H1 (cell line): ENCODE measurements around the gene CEBPG. TPM values are rescaled to one million over a fixed set of nuclear protein-coding genes. Genes with fewer than 3 reads are reported as not detected.

Experiments
- CTCF ChIA-PET: fragments of 300-600 bp; sonication (Branson Sonifier 250); formaldehyde crosslinking; loops from one replicate; lab custom pipeline; 2021; ENCODE audit not compliant: partially characterized antibody; lab: Charles Lee
- POLR2A ChIA-PET: fragments of 300-600 bp; sonication (Branson Sonifier 250); formaldehyde crosslinking; loops from one replicate; lab custom pipeline; 2021; ENCODE audit warnings: inconsistent platforms; ENCODE audit not compliant: partially characterized antibody; lab: Charles Lee
- DNase-seq, 2 experiments: peaks; one replicate each; pipeline versions ENCODE4 v3.0.0 to v3.0.0-alpha.2; 2010 to 2022; ENCODE audit warnings: low spot score in 2 of 2, low read depth in 1 of 2, mixed read lengths in 1 of 2
- FAIRE-seq: peaks from 2 replicates; lab custom pipeline; 2011; peaks lifted over from hg19 to GRCh38; lab: Jason Lieb, UNC
- H2AFZ ChIP-seq: 2 replicates; pipeline ENCODE4 v1.8.1; 2012; ENCODE audit warnings: low read length, inconsistent platforms
- H2AK5ac ChIP-seq: 2 replicates; pipeline ENCODE4 v1.6.1; 2013; ENCODE audit warnings: low read depth, low read length
- H2BK120ac ChIP-seq: replicated peaks from 2 replicates; pipeline ENCODE3; 2013; ENCODE audit warnings: low read depth, low read length, inconsistent platforms
- H2BK12ac ChIP-seq: 2 replicates; pipeline ENCODE4 v1.6.1; 2013; ENCODE audit warnings: low read depth, low read length
- H2BK15ac ChIP-seq: 2 replicates; pipeline ENCODE4 v1.6.1; 2013; ENCODE audit warnings: low read length
- H2BK20ac ChIP-seq: 2 replicates; pipeline ENCODE4 v1.6.1; 2013; ENCODE audit warnings: low read length
- H2BK5ac ChIP-seq: 2 replicates; pipeline ENCODE4 v1.6.1; 2013; ENCODE audit warnings: low read depth, low read length
- H3K14ac ChIP-seq: 2 replicates; pipeline ENCODE4 v1.6.1; 2013; ENCODE audit warnings: inconsistent platforms; ENCODE audit not compliant: insufficient read length
- H3K18ac ChIP-seq: 2 replicates; pipeline ENCODE4 v1.6.1; 2013; ENCODE audit warnings: low read length; ENCODE audit errors: extremely low read depth
- H3K23ac ChIP-seq: 2 replicates; pipeline ENCODE4 v1.6.1; 2013; ENCODE audit warnings: inconsistent platforms; ENCODE audit not compliant: insufficient read length
- H3K23me2 ChIP-seq: 2 replicates; pipeline ENCODE4 v1.6.1; 2013; ENCODE audit warnings: low read depth, low read length
- H3K27ac ChIP-seq: 2 replicates; pipeline ENCODE4 v1.6.1; 2011; ENCODE audit warnings: low read depth, low read length, inconsistent platforms
- H3K27me3 ChIP-seq, 4 experiments: replicated peaks in 1 of 4; 1 replicate in 1 of 4; 2 replicates in 3 of 4; pipeline versions ENCODE4 v1.6.1 to v1.8.1; 2011 to 2013; ENCODE audit warnings: low read length in 3 of 4, mild to moderate bottlenecking in 3 of 4, inconsistent platforms in 2 of 4, mixed read lengths in 2 of 4, moderate library complexity in 1 of 4; ENCODE audit not compliant: control insufficient read depth in 3 of 4, insufficient read depth in 3 of 4; ENCODE audit errors: extremely low read depth in 1 of 4
- H3K36me3 ChIP-seq, 4 experiments: 2 replicates each; pipeline versions ENCODE4 v1.6.1 to v1.8.1; 2011 to 2013; ENCODE audit warnings: mild to moderate bottlenecking in 4 of 4, low read length in 3 of 4, moderate library complexity in 2 of 4, control low read depth in 1 of 4, inconsistent platforms in 1 of 4; ENCODE audit not compliant: insufficient read depth in 4 of 4, control insufficient read depth in 2 of 4
- H3K4ac ChIP-seq: replicated peaks from 2 replicates; pipeline ENCODE3; 2013; ENCODE audit warnings: low read length, low read depth, mixed read lengths, inconsistent platforms; ENCODE audit not compliant: insufficient read length
- H3K4me1 ChIP-seq, 4 experiments: replicated peaks in 1 of 4; 1 replicate in 1 of 4; 2 replicates in 3 of 4; pipeline versions ENCODE4 v1.6.1 to v1.8.1; 2011 to 2013; ENCODE audit warnings: low read length in 3 of 4, inconsistent platforms in 2 of 4, mixed read lengths in 1 of 4; ENCODE audit not compliant: insufficient read depth in 4 of 4, control insufficient read depth in 3 of 4
- H3K4me2 ChIP-seq, 2 experiments: 2 replicates each; pipeline versions ENCODE4 v1.6.1 to v1.8.1; 2011 to 2013; ENCODE audit warnings: low read depth in 2 of 2, low read length in 2 of 2, control low read depth in 1 of 2, inconsistent platforms in 1 of 2, mild to moderate bottlenecking in 1 of 2; ENCODE audit not compliant: insufficient read depth in 1 of 2
- H3K4me3 ChIP-seq, 4 experiments: fragments of 200-600, 300-600 bp in 1 of 4; sonication (generic), shearing (Covaris generic), sonication (Bioruptor Twin) in 1 of 4; 2 replicates each; pipeline versions ENCODE4 v1.5.1 to v1.8.1; 2011 to 2016; ENCODE audit warnings: low read length in 4 of 4, low read depth in 3 of 4, control low read depth in 2 of 4, inconsistent platforms in 2 of 4, mild to moderate bottlenecking in 2 of 4, mixed read lengths in 1 of 4, moderate library complexity in 1 of 4; ENCODE audit not compliant: insufficient read depth in 2 of 4; ENCODE audit errors: extremely low read depth in 1 of 4
- H3K56ac ChIP-seq: replicated peaks from 2 replicates; pipeline ENCODE3; 2013; ENCODE audit warnings: low read depth, mild to moderate bottlenecking, mixed read lengths, low read length, inconsistent platforms; ENCODE audit not compliant: insufficient read length
- H3K79me1 ChIP-seq: 2 replicates; pipeline ENCODE4 v1.6.1; 2013; ENCODE audit warnings: low read depth, low read length, control low read depth
- H3K79me2 ChIP-seq, 2 experiments: 2 replicates each; pipeline versions ENCODE4 v1.6.1 to v1.8.1; 2012 to 2013; ENCODE audit warnings: low read length in 2 of 2, mild to moderate bottlenecking in 2 of 2, inconsistent platforms in 1 of 2; ENCODE audit not compliant: insufficient read depth in 2 of 2, control insufficient read depth in 1 of 2
- H3K9ac ChIP-seq, 4 experiments: replicated peaks in 1 of 4; 1 replicate in 1 of 4; 2 replicates in 3 of 4; pipeline versions ENCODE4 v1.6.1 to v1.8.1; 2011 to 2013; ENCODE audit warnings: low read depth in 3 of 4, low read length in 3 of 4, control low read depth in 2 of 4, mild to moderate bottlenecking in 2 of 4, moderate library complexity in 2 of 4, inconsistent platforms in 1 of 4; ENCODE audit errors: extremely low read depth in 1 of 4
- H3K9me3 ChIP-seq, 2 experiments: 2 replicates each; pipeline versions ENCODE4 v1.6.1 to v1.8.1; 2012 to 2013; ENCODE audit warnings: mild to moderate bottlenecking in 2 of 2, moderate library complexity in 2 of 2, control low read depth in 1 of 2, inconsistent platforms in 1 of 2, low read depth in 1 of 2, low read length in 1 of 2, mixed read lengths in 1 of 2; ENCODE audit not compliant: insufficient read depth in 2 of 2
- H4K20me1 ChIP-seq, 2 experiments: replicated peaks in 1 of 2; 2 replicates each; pipeline versions ENCODE3 to v1.8.1; 2011 to 2013; ENCODE audit warnings: inconsistent platforms in 2 of 2, low read length in 2 of 2, mild to moderate bottlenecking in 1 of 2; ENCODE audit not compliant: insufficient read depth in 2 of 2, control insufficient read depth in 1 of 2
- H4K5ac ChIP-seq: 2 replicates; pipeline ENCODE4 v1.6.1; 2013; ENCODE audit warnings: low read length, low read depth, mixed read lengths, inconsistent platforms; ENCODE audit not compliant: insufficient read length
- H4K8ac ChIP-seq: 2 replicates; pipeline ENCODE4 v1.8.0; 2013; ENCODE audit warnings: mild to moderate bottlenecking, moderate library complexity, low read length, inconsistent platforms; ENCODE audit not compliant: insufficient read depth; ENCODE audit errors: extremely low read depth
- H4K91ac ChIP-seq: replicated peaks from 2 replicates; pipeline ENCODE3; 2013; ENCODE audit warnings: low read length, mixed read lengths, inconsistent platforms; ENCODE audit not compliant: insufficient read length
- CEBPB ChIP-seq: IDR thresholded peaks from 2 replicates; pipeline ENCODE4 v1.6.1; 2012; ENCODE audit warnings: low read depth, low read length
- EZH2 ChIP-seq: fragments of 200-600 bp; sonication (generic); IDR thresholded peaks from 2 replicates; pipeline ENCODE4 v1.7.1; 2012; ENCODE audit warnings: low read depth, mild to moderate bottlenecking, moderate library complexity, low read length, inconsistent platforms; ENCODE audit not compliant: severe bottlenecking
- GABPA ChIP-seq: IDR thresholded peaks from 2 replicates; pipeline ENCODE4 v1.6.1; 2011; ENCODE audit warnings: mild to moderate bottlenecking, low read length, moderate library complexity, borderline replicate concordance; ENCODE audit not compliant: insufficient read depth
- HDAC2 ChIP-seq, 2 experiments: fragments of 300-600 bp in 1 of 2; sonication (generic) in 1 of 2; IDR thresholded peaks; 2 replicates each; pipeline ENCODE4 v1.6.1; 2011 to 2012; ENCODE audit warnings: low read depth in 2 of 2, low read length in 2 of 2, mild to moderate bottlenecking in 2 of 2, moderate library complexity in 2 of 2, borderline replicate concordance in 1 of 2, inconsistent platforms in 1 of 2
- PHF8 ChIP-seq: fragments of 200-600 bp; sonication (generic); conservative IDR thresholded peaks from 2 replicates; pipeline ENCODE4 v1.7.1; 2012; ENCODE audit warnings: low read depth, mild to moderate bottlenecking, inconsistent platforms, low read length, moderate library complexity
- POLR2A ChIP-seq, 2 experiments: IDR thresholded peaks; 1 replicate in 1 of 2; 2 replicates in 1 of 2; pipeline ENCODE4 v1.6.1; 2011; ENCODE audit warnings: low read depth in 2 of 2, low read length in 2 of 2, mild to moderate bottlenecking in 2 of 2; ENCODE audit errors: control extremely low read depth in 1 of 2
- SAP30 ChIP-seq: fragments of 300-600 bp; sonication (generic); IDR thresholded peaks from 2 replicates; pipeline ENCODE4 v1.7.1; 2012; ENCODE audit warnings: low read length, moderate library complexity, mild to moderate bottlenecking, inconsistent platforms; ENCODE audit not compliant: insufficient read depth, insufficient replicate concordance
- SIN3A ChIP-seq, 2 experiments: IDR thresholded peaks in 1 of 2; conservative IDR thresholded peaks in 1 of 2; 2 replicates each; pipeline ENCODE4 v1.6.1; 2011 to 2012; ENCODE audit warnings: low read length in 2 of 2, improper control_type of control experiment in 1 of 2, low read depth in 1 of 2, mild to moderate bottlenecking in 1 of 2
- SIX5 ChIP-seq: IDR thresholded peaks from 2 replicates; pipeline ENCODE4 v1.6.1; 2011; ENCODE audit warnings: mild to moderate bottlenecking, low read depth, low read length
- TBP ChIP-seq: IDR thresholded peaks from 2 replicates; pipeline ENCODE4 v1.6.1; 2011; ENCODE audit warnings: low read depth, low read length, improper control_type of control experiment
- YY1 ChIP-seq: IDR thresholded peaks from 2 replicates; pipeline ENCODE4 v1.6.1; 2011; ENCODE audit warnings: low read depth, mild to moderate bottlenecking, low read length
- WGBS, 2 experiments: shearing (Covaris generic) in 1 of 2; methylation state at CpG; one replicate each; pipeline versions ENCODE4 v1.1.6 to v1.1.7; 2013 to 2015; ENCODE audit warnings: low lambda C conversion rate in 2 of 2, mixed read lengths in 2 of 2, inconsistent platforms in 1 of 2, low coverage in 1 of 2, missing lambda C conversion rate in 1 of 2; ENCODE audit not compliant: insufficient replicate concordance in 2 of 2, insufficient coverage in 1 of 2, insufficient read length in 1 of 2; ENCODE audit errors: extremely low coverage in 1 of 2, missing lambda C conversion rate in 1 of 2; 5-methylcytosine and 5-hydroxymethylcytosine counted together
- polyA plus RNA-seq, 7 experiments: library from polyadenylated mRNA; depleted of rRNA in 3 of 7; stranded (reverse) in 5 of 7; unstranded in 2 of 7; fragments of >200 nt in 5 of 7; fragments of 200-250 nt in 2 of 7; gene quantifications; 1 replicate in 5 of 7; 2 replicates in 1 of 7; 4 replicates in 1 of 7; pipeline versions ENCODE4 v1.2.1 to v1.2.3, GENCODE V29; 2011 to 2013; ENCODE audit warnings: missing spikeins in 2 of 7, mixed read lengths in 2 of 7
- total RNA-seq: library from RNA; stranded (reverse); fragmentation: NEBNext Ultra II Directional; extraction: Animal tissue kit (Norgen Biotek cat#: 25700); gene quantifications from 2 replicates; pipeline ENCODE4 v1.2.1, GENCODE V29; 2021

CEBPG gene
- total and polyA plus RNA-seq, 2 of the 8 experiments (the other 6 are each of a cell fraction or from before 2014, with no cell fraction given): 12.3 to 35.4 TPM

- Histone ChIP-seq H3K79me1 (no peaks in the 10 kb centered on the region), H3K4me1 (peaks cover 0 to 5% (median 2%) of the 10 kb centered on the region in 4 experiments; a peak in 3 of 7 replicates), H3K4me3 (no peak overlapping the region), H3K27ac (no peak overlapping the region), H4K8ac (no peak overlapping the region), H3K4ac (no peak overlapping the region), H3K9me3 (no peaks in the 10 kb centered on the region), H3K18ac (no peak overlapping the region), H2BK120ac (no peak overlapping the region), H2BK20ac (no peak overlapping the region), H2AFZ (no peak overlapping the region), H3K4me2 (no peak overlapping the region), H3K79me2 (no peaks in the 10 kb centered on the region), H3K14ac (no peak overlapping the region), H3K23ac (no peak overlapping the region), H3K9ac (no peak overlapping the region), H2BK12ac (no peak overlapping the region), H3K56ac (no peak overlapping the region), H2AK5ac (no peak overlapping the region), H3K27me3 (no peaks in the 10 kb centered on the region), H3K36me3 (no peaks in the 10 kb centered on the region), H2BK5ac (no peak overlapping the region), H4K91ac (no peak overlapping the region), H4K5ac (no peak overlapping the region), H3K23me2 (peaks cover 9% of the 10 kb centered on the region; the same call in 1 of the 2 replicates), H4K20me1 (peaks cover 0 to 18% of the 10 kb centered on the region in 2 experiments), H2BK15ac (no peak overlapping the region)
- DNase-seq: no peak
- FAIRE-seq: no peak
- POLR2A ChIA-PET: no interaction called here
- CTCF ChIA-PET: interaction anchor here (7.5 to 7.7 kb wide), 2 partner anchors 7 to 346 kb away, joined by 69 to 77 read pairs; no protein-coding TSS in a partner anchor
- WGBS, 2 experiments: 92% methylated on average over 8 of the region's 8 CpGs; no CpG with 5 or more reads in 1 of the 2 experiments
- TF ChIP-seq SIN3A (conservative IDR thresholded peaks at IDR 0.05 in 1 of 2, IDR thresholded peaks at IDR 0.05 in 1 of 2; ENCODE audit: low read depth in 1 of 2, low read length in 2 of 2) (no peak), SAP30 (no peak), CEBPB (no peak), PHF8 (no peak), GABPA (no peak), SIX5 (no peak), POLR2A (IDR thresholded peaks at IDR 0.05; ENCODE audit: control extremely low read depth in 1 of 2, low read depth in 2 of 2, low read length in 2 of 2) (no peak), HDAC2 (IDR thresholded peaks at IDR 0.05; ENCODE audit: borderline replicate concordance in 1 of 2, low read depth in 2 of 2, low read length in 2 of 2) (no peak), TBP (no peak), EZH2 (no peak), YY1 (no peak)
Measured at GRCh38 chr19:33424181-33424580, 50.7 kb downstream of the CEBPG start.
